Esophagus squamous epithelium (tissue), 5 donors: ENCODE measurements around the gene TMEM63A. TPM values are rescaled to one million over a fixed set of nuclear protein-coding genes. Genes with fewer than 3 reads are reported as not detected.

Experiments
- DNase-seq: peaks from one replicate; lab custom pipeline; 2025; lab: John Stamatoyannopoulos, UW
- H3K27ac ChIP-seq, 4 donors: fragments of 200-600 bp; sonication (generic); one replicate each; pipeline ENCODE4 v1.5.1; 2016 to 2019; ENCODE audit warnings: mild to moderate bottlenecking in 1 of 4
- H3K27me3 ChIP-seq, 4 donors: fragments of 200-600 bp; sonication (generic); 1 replicate in 3 of 4; 2 replicates in 1 of 4; pipeline versions ENCODE4 v1.5.1 to v1.6.0; 2017 to 2021; ENCODE audit warnings: antibody characterized with exemption in 1 of 4
- H3K36me3 ChIP-seq, 3 donors: fragments of 200-600 bp; sonication (generic); one replicate each; pipeline ENCODE4 v1.5.1; 2016 to 2019
- H3K4me1 ChIP-seq, 3 donors: fragments of 200-600 bp; sonication (generic); one replicate each; pipeline ENCODE4 v1.5.1; 2017 to 2019
- H3K4me3 ChIP-seq, 4 donors: fragments of 200-600 bp; sonication (generic); 1 replicate in 3 of 4; 2 replicates in 1 of 4; pipeline ENCODE4 v1.5.1; 2016 to 2019; ENCODE audit warnings: mild to moderate bottlenecking in 2 of 4, moderate library complexity in 1 of 4
- H3K9me3 ChIP-seq, 3 donors: fragments of 200-600 bp; sonication (generic); one replicate each; pipeline ENCODE4 v1.5.1; 2016 to 2019
- POLR2A ChIP-seq, 4 donors: fragments of 450-650 bp; IDR thresholded peaks; one replicate each; pipeline ENCODE4 v1.6.1; 2017; ENCODE audit warnings: antibody characterized with exemption in 4 of 4, mild to moderate bottlenecking in 4 of 4, moderate library complexity in 3 of 4
- WGBS, 2 donors: methylation state at CpG; one replicate each; pipeline ENCODE4 v1.1.5; 2018; 5-methylcytosine and 5-hydroxymethylcytosine counted together
- intact Hi-C: fragments of 100-400 bp; cut with DNase I; formaldehyde crosslinking; loops from one replicate; pipeline ENCODE4 v1.15.0; 2022
- total RNA-seq, 4 donors: library from RNA; depleted of rRNA; stranded (reverse); fragments of >200 nt; gene quantifications; one replicate each; pipeline ENCODE4 v1.1.0, GENCODE V29; 2016
- TF ChIP-seq, protein P1 (sequence below), 6 experiments: fragments of 450-650 bp in 4 of 6; fragments of 200-600 bp in 2 of 6; sonication (generic) in 2 of 6; IDR thresholded peaks; one replicate each; pipeline ENCODE4 v1.5.1; 2016 to 2019; ENCODE audit warnings: antibody characterized with exemption in 6 of 6, mild to moderate bottlenecking in 4 of 6, moderate library complexity in 4 of 6
- donor health status: DM: yes; HTN: yes; CAD: no.

The TMEM63A gene
- total RNA-seq, 4 donors from 2014 or later: 9.8 to 27.1 (median 18.3) TPM

DNA sequence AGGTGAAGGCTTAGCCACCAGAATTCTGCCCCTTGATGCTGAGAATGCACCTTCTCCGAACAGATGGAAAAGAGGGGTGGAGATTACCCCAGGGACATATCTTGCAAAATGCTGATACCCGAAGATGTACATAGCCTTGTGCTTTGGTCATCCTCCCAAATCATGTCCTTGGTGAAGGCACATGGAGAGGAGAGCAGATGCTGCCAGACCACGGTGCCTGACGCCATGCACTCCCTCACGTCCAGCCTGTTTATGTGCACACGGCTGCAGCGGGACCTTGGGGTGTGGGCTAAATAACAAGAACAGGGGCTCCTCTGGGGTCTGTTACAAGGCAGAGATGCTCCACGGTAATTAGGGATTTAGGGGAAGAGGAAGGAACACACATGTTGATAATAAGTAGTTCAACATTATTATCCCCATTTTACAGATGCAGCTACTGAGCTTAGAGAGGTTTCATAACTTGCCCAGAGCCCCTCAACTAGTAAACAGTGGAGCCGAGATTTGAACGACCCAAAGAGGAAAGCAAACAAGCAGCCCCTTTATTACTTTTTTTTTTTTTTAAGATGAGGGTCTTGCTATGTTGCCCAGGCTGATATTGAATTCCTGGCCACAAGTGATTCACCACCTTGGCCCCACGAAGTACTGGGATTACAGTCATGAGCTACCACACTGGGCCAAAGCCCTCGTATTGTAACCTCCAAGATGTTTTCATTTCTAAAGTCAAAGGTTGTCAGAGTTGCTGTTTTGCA is 59.4 kb downstream of the TMEM63A start:
- DNase-seq: no peak
- Histone ChIP-seq H3K27ac (peak overlapping the region in 3 of 4 donors; percentile 25 to 60 (median 30)), H3K4me3 (no peak overlapping the region), H3K4me1 (peaks cover 24 to 95% (median 71%) of the 10 kb centered on the region in 3 donors), H3K9me3 (no peaks in the 10 kb centered on the region), H3K27me3 (no peaks in the 10 kb centered on the region), H3K36me3 (peaks cover 0 to 33% (median 5%) of the 10 kb centered on the region in 3 donors)
- 66 to 78% methylated on average over 11 to 12 of the region's 12 CpGs for WGBS, 2 donors
- intact Hi-C loops: no loop called here
- TF ChIP-seq, protein P1, sequence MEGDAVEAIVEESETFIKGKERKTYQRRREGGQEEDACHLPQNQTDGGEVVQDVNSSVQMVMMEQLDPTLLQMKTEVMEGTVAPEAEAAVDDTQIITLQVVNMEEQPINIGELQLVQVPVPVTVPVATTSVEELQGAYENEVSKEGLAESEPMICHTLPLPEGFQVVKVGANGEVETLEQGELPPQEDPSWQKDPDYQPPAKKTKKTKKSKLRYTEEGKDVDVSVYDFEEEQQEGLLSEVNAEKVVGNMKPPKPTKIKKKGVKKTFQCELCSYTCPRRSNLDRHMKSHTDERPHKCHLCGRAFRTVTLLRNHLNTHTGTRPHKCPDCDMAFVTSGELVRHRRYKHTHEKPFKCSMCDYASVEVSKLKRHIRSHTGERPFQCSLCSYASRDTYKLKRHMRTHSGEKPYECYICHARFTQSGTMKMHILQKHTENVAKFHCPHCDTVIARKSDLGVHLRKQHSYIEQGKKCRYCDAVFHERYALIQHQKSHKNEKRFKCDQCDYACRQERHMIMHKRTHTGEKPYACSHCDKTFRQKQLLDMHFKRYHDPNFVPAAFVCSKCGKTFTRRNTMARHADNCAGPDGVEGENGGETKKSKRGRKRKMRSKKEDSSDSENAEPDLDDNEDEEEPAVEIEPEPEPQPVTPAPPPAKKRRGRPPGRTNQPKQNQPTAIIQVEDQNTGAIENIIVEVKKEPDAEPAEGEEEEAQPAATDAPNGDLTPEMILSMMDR (IDR thresholded peaks at IDR 0.05): no peak
- TF ChIP-seq POLR2A (IDR thresholded peaks at IDR 0.05): no peak

DNA sequence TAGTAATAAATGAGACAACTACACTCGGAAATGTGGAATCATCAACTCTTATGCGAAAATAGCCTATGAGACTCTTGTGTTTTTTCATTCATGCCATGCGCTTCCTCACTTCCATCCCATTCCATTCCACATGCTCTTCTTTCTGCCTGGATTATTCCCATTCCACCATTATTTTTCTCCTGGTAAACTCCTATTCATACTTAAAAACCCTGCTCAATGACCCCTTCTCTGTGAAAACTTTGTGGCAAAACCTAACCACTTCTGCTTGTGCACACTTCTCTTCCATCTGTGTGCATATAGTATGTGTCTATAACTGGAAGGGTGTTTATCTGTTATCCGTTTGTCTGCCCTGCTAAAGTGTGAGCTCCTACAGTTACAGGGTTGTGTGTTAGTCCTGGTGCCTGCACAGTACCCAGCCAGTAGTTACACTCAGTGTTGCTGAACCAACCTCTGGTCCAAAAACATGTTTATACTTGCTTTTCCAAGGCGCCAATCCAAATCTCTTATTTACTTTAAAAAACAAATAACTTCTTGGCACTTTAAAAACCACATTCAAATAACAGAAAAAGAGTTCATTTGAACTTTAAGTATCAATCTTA is 61.6 kb downstream of the TMEM63A start:
- Histone ChIP-seq H3K36me3 (peaks cover 0 to 26% (median 0%) of the 10 kb centered on the region in 3 donors), H3K27me3 (no peaks in the 10 kb centered on the region), H3K9me3 (no peaks in the 10 kb centered on the region), H3K4me3 (no peak overlapping the region), H3K27ac (peak overlapping the region; percentile 39 to 78 (median 71)), H3K4me1 (peaks cover 41 to 98% (median 79%) of the 10 kb centered on the region in 3 donors)
- intact Hi-C loops: no loop called here
- WGBS, 2 donors: 55 to 70% methylated on average over 5 of the region's 5 CpGs
- no peak for DNase-seq
- TF ChIP-seq, protein P1 (IDR thresholded peaks at IDR 0.05): no peak
- no peak for TF ChIP-seq POLR2A (IDR thresholded peaks at IDR 0.05)

DNA sequence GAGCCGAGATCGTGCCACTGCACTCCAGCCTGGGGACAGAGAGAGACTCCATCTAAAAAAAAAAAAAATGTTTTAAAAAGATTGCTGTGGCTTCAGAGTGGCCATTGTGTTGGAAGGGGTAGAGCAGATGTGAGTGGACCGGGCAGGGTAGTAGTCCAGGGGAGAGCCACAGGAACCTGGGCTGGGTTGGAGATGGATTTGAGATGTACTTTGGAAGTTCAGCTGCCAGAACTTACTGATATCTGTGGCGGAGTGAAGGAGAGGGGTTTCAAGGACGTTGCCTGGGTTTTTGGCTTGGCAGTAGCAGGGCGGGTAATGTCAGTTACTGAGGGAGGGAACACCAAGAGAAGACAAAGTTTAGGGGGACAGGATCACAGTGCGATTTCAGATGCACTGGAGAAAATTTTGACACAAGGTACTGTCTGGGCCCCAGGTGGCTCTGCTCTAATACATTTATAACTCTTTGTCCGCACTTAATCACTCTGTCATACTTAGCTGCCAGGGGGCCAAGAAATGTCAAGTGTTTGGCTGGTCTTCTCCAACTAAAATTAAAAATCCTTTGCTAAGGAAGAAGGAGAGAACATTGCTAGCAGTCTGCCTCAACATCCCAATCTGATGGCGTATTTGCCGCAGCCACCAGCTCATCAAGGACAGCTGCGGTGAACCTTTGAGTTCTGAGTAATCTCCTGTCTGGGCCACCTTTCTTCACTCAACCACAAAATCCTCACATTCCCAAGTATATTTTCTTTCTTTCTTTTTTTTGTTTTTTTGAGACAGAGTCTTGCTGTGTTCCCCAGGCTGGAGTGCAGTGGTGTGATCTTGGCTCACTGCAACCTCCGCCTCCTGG is 62.6 kb downstream of the TMEM63A start:
- DNase-seq: no peak

DNA sequence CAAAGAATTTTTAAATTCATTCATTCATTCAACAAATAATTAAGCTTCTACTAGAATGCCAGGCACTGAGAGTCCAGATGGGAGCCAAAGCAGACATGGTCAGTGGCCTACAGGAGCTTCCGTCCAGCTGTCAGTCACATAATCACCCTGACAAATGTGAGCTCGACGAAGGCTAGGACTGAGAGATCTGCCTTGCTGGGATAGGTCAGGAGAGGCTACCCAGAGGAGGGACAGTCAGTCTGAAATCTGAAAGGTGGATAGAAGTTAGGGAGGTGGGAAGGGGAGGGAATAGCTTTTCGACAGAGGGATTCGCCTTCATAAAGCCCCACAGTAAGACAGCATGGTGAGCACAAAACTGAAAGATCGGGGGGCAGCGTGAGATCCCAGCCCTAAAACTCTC is 64.0 kb downstream of the TMEM63A start:
- Histone ChIP-seq H3K4me1 (peaks cover 50 to 98% (median 86%) of the 10 kb centered on the region in 3 donors), H3K4me3 (no peak overlapping the region), H3K36me3 (peaks cover 0 to 18% (median 0%) of the 10 kb centered on the region in 3 donors), H3K9me3 (no peaks in the 10 kb centered on the region), H3K27ac (peak overlapping the region; percentile 89 to 97 (median 96)), H3K27me3 (no peaks in the 10 kb centered on the region)
- intact Hi-C loops: no loop called here
- 87 to 90% methylated on average over 7 of the region's 7 CpGs for WGBS, 2 donors
- TF ChIP-seq POLR2A (IDR thresholded peaks at IDR 0.05): no peak
- TF ChIP-seq, protein P1 (IDR thresholded peaks at IDR 0.05): no peak
- no peak for DNase-seq

More for the DNA sequence above, 62.6 kb downstream of the TMEM63A start:
- Histone ChIP-seq H3K27ac (peak overlapping the region; percentile 48 to 78 (median 71)), H3K36me3 (peaks cover 0 to 27% (median 0%) of the 10 kb centered on the region in 3 donors), H3K27me3 (no peaks in the 10 kb centered on the region), H3K4me1 (peaks cover 38 to 98% (median 80%) of the 10 kb centered on the region in 3 donors), H3K9me3 (no peaks in the 10 kb centered on the region), H3K4me3 (no peak overlapping the region)
- intact Hi-C loops: no loop called here
- TF ChIP-seq POLR2A (IDR thresholded peaks at IDR 0.05): no peak
- TF ChIP-seq, protein P1 (IDR thresholded peaks at IDR 0.05): no peak
- 79 to 89% methylated on average over 12 of the region's 12 CpGs for WGBS, 2 donors
